ENCODE measurements around the gene INPP5D.

Gene INPP5D

GRCh38 chr2:233178994-233179847, 119.1 kb downstream of the INPP5D start:
- ChIA-PET CTCF (no interaction called here), POLR2A (ENCODE audit: low non-redundant PET) (no interaction called here)
- no peak overlapping the region for H3K27ac ChIP-seq
- DNase-seq (ENCODE audit: low spot score): no peak
- TF ChIP-seq CTCF (conservative IDR thresholded peaks at IDR 0.05; ENCODE audit: low read depth): no peak

GRCh38 chr2:233179848-233180366, 119.8 kb downstream of the INPP5D start:
- DNase-seq (ENCODE audit: low spot score): no peak
- ChIA-PET CTCF (no interaction called here), POLR2A (ENCODE audit: low non-redundant PET) (no interaction called here)
- no peak for TF ChIP-seq CTCF (conservative IDR thresholded peaks at IDR 0.05; ENCODE audit: low read depth)
- no peak overlapping the region for H3K27ac ChIP-seq

GRCh38 chr2:233183869-233184418, 123.8 kb downstream of the INPP5D start:
- DNase-seq (ENCODE audit: low spot score): no peak
- no peak overlapping the region for H3K27ac ChIP-seq
- ChIA-PET POLR2A (ENCODE audit: low non-redundant PET) (no interaction called here), CTCF (no interaction called here)
- no peak for TF ChIP-seq CTCF (conservative IDR thresholded peaks at IDR 0.05; ENCODE audit: low read depth)

GRCh38 chr2:233184669-233185068, 124.5 kb downstream of the INPP5D start:
- CTCF ChIA-PET: no interaction called here
- POLR2A ChIA-PET (ENCODE audit: low non-redundant PET): no interaction called here
- no peak overlapping the region for H3K27ac ChIP-seq
- no peak for DNase-seq (ENCODE audit: low spot score)
- no peak for TF ChIP-seq CTCF (conservative IDR thresholded peaks at IDR 0.05; ENCODE audit: low read depth)

- H3K27ac ChIP-seq: no peak overlapping the region
- CTCF ChIA-PET: no interaction called here
- POLR2A ChIA-PET (ENCODE audit: low non-redundant PET): no interaction called here
These were observed 125.2 kb downstream of the INPP5D start for GRCh38 chr2:233185330-233185729.

GRCh38 chr2:233185963-233186362, 125.8 kb downstream of the INPP5D start:
- no peak for TF ChIP-seq CTCF (conservative IDR thresholded peaks at IDR 0.05; ENCODE audit: low read depth)
- DNase-seq (ENCODE audit: low spot score): no peak
- CTCF ChIA-PET: no interaction called here
- H3K27ac ChIP-seq: 0 out of 2 replicates have a peak overlapping the region, but pooled peaks have one; percentile 5
- POLR2A ChIA-PET (ENCODE audit: low non-redundant PET): no interaction called here

More at GRCh38 chr2:233185330-233185729, 125.2 kb downstream of the INPP5D start:
- TF ChIP-seq CTCF (conservative IDR thresholded peaks at IDR 0.05; ENCODE audit: low read depth): no peak
- no peak for DNase-seq (ENCODE audit: low spot score)
